ENCODE data around the gene RELL1.

The RELL1 gene

GRCh38 chr4:37594099-37594498 is 92.1 kb downstream of the RELL1 start:
- DNase-seq, result no peak

- no peak for DNase-seq
These were observed 94.8 kb downstream of the RELL1 start for GRCh38 chr4:37591349-37591748.

GRCh38 chr4:37590016-37590415 is 96.2 kb downstream of the RELL1 start:
- DNase-seq, result no peak

GRCh38 chr4:37588150-37588549 is 98.0 kb downstream of the RELL1 start:
- DNase-seq, result no peak

GRCh38 chr4:37586194-37586593 is 100.0 kb downstream of the RELL1 start:
- no peak for DNase-seq

- DNase-seq, result no peak
These were observed 101.6 kb downstream of the RELL1 start for GRCh38 chr4:37584493-37585060.

GRCh38 chr4:37584071-37584470 is 102.1 kb downstream of the RELL1 start:
- DNase-seq, result no peak

- no peak for DNase-seq
These were observed 112.6 kb downstream of the RELL1 start for GRCh38 chr4:37573566-37573965.

- DNase-seq, result no peak
These were observed 117.7 kb downstream of the RELL1 start for GRCh38 chr4:37568489-37568888.

- DNase-seq, result no peak
These were observed 118.3 kb downstream of the RELL1 start for GRCh38 chr4:37567836-37568235.

GRCh38 chr4:37562592-37562991 is 123.6 kb downstream of the RELL1 start:
- no peak for DNase-seq

GRCh38 chr4:37561803-37562207 is 124.4 kb downstream of the RELL1 start:
- no peak for DNase-seq

GRCh38 chr4:37561196-37561802 is 124.9 kb downstream of the RELL1 start:
- no peak for DNase-seq
